GM19463 (cell line): ENCODE measurements around the gene MTRF1.
"Not testable (repeated sequence)": the region's sequence is repeated elsewhere in the genome, so short reads cannot be mapped to it uniquely, and the experiment has no call there.

Source experiments
- ATAC-seq: cut with Tn5 transposase; IDR thresholded peaks from one replicate; pipeline ENCODE4 v1.9.1; 2021; ENCODE audit warnings: mild to moderate bottlenecking, moderate library complexity; ENCODE audit not compliant: unreplicated experiment

The MTRF1 gene

DNA sequence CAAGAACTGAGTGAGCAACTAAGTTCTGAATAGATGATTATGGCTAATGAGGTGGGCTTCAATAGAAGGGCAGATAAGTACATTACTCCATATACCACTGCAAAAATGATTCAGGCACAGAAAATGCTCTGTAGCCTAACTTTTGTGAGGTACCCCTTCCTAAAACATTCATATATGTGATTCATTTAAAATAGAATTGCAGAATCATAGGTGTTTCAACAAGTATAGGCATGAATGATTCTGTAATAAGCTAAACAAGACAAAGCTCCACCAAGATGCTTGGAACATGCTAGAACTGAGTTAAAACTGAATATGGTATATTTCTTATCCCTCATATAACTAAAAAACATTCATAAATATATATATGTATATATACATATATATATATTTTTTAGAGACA lies 81.1 kb downstream of the MTRF1 start:
- no peak for ATAC-seq

DNA sequence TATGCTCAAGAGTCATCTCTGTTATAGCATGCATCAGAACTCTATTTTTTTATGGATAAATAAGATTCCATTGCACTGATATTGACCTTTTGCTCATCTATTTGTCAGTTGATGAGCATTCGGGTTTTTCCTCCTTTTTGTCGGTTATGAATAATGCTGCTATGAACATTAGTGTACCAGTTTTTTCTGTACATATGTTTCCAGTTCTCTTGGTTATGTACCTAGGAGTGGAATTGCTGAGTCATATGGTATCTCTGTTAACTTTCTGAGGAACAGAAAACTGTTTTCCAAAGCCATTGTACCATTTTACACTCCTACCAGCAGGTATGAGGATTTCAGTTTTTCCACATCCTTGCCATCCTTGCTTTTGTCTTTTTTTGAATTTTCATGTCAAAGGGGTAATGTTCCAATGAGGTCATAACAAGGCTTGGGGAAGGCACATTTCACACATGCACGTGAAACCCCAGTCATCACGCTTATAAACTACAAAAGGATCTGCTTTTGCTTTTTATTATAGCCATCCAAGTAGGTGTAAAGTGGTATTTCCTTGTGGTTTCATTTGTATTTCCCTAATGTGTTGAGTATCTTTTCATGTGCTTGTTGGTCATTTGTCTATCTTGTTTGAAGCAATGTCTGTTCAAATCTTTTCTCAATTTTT lies 83.7 kb downstream of the MTRF1 start:
- no peak for ATAC-seq

GRCh38 chr13:41178040-41178439 lies 85.3 kb downstream of the MTRF1 start:
- no peak for ATAC-seq

DNA sequence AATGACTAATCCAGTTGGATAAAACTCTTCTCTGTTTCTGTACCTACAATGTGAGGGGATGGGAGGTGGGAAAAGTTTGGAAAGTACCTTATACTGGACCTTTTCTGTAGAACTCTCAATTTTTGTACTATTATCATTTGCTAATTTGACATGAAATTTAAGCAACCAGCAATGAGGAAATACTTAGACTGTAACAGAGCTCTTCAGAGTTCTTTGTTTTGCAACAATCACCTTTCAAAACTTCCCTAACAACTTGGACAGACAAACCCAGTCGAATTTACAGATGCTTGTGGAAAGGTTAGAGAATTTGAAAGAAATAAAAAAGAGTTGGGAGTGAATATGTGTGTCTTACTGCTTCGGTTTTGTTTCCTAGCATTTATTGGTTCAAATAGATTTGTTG lies 85.8 kb downstream of the MTRF1 start:
- ATAC-seq: no peak

DNA sequence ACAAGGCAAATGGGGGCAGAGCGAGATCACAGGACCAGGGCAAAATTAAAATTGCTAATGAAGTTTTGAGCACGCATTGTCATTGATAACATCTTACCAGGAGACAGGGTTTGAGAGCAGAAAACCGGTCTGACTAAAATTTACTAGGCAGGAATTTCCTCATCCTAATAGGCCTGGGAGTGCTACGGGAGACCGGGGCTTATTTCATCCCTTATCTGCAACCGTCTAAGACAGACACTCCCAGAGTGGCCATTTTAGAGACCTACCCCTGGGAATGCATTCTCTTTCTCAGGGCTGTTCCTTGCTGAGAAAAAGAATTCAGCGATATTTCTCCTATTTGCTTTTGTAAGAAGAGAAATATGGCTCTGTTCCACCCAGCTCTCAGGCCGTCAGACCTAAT lies 87.8 kb downstream of the MTRF1 start:
- not testable (repeated sequence) for ATAC-seq
